Progenitor cell of endocrine pancreas (in vitro differentiated cells): ENCODE measurements around the gene CDH13. TPM values are rescaled to one million over a fixed set of nuclear protein-coding genes. Genes with fewer than 3 reads are reported as not detected.

Experiments
- DNase-seq: peaks from one replicate; pipeline ENCODE4 v3.0.0; 2021; ENCODE audit warnings: low spot score; ENCODE audit not compliant: unreplicated experiment
- H3K27ac Mint-ChIP-seq: 2 replicates; pipeline ENCODE4 v1.8.0; 2021; ENCODE audit warnings: mild to moderate bottlenecking, moderate library complexity, mixed read lengths
- H3K27me3 Mint-ChIP-seq: 2 replicates; pipeline ENCODE4 v1.8.0; 2021; ENCODE audit warnings: mixed read lengths
- H3K36me3 Mint-ChIP-seq: 2 replicates; pipeline ENCODE4 v1.8.0; 2022; ENCODE audit warnings: mixed read lengths; ENCODE audit not compliant: insufficient read depth
- H3K4me1 Mint-ChIP-seq: 2 replicates; pipeline ENCODE4 v1.8.0; 2021; ENCODE audit warnings: low read depth, mixed read lengths
- H3K4me3 Mint-ChIP-seq: 2 replicates; pipeline ENCODE4 v1.8.0; 2021; ENCODE audit warnings: low read depth, mild to moderate bottlenecking, moderate library complexity, mixed read lengths
- H3K9me3 Mint-ChIP-seq: 2 replicates; pipeline ENCODE4 v1.8.0; 2021; ENCODE audit warnings: low read depth, mixed read lengths
- total RNA-seq: library from RNA; stranded (reverse); gene quantifications from 2 replicates; pipeline ENCODE4 v1.2.1, GENCODE V29; 2021
- TF ChIP-seq, protein P1 (sequence below): fragments of 200-600 bp; sonication (generic); IDR thresholded peaks from one replicate; pipeline ENCODE4 v1.5.0; 2021; ENCODE audit warnings: antibody characterized with exemption, mild to moderate bottlenecking; ENCODE audit not compliant: unreplicated experiment

The CDH13 gene
- total RNA-seq, 1 donor from 2014 or later: 0.38 TPM

- no peaks in the 10 kb centered on the region for H3K36me3 Mint-ChIP-seq
- no peak overlapping the region for H3K4me3 Mint-ChIP-seq
- no peak overlapping the region for H3K27ac Mint-ChIP-seq
- H3K27me3 Mint-ChIP-seq: no peaks in the 10 kb centered on the region
- TF ChIP-seq, protein P1, sequence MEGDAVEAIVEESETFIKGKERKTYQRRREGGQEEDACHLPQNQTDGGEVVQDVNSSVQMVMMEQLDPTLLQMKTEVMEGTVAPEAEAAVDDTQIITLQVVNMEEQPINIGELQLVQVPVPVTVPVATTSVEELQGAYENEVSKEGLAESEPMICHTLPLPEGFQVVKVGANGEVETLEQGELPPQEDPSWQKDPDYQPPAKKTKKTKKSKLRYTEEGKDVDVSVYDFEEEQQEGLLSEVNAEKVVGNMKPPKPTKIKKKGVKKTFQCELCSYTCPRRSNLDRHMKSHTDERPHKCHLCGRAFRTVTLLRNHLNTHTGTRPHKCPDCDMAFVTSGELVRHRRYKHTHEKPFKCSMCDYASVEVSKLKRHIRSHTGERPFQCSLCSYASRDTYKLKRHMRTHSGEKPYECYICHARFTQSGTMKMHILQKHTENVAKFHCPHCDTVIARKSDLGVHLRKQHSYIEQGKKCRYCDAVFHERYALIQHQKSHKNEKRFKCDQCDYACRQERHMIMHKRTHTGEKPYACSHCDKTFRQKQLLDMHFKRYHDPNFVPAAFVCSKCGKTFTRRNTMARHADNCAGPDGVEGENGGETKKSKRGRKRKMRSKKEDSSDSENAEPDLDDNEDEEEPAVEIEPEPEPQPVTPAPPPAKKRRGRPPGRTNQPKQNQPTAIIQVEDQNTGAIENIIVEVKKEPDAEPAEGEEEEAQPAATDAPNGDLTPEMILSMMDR: no peak
- no peaks in the 10 kb centered on the region for H3K4me1 Mint-ChIP-seq
- no peak for DNase-seq
- no peaks in the 10 kb centered on the region for H3K9me3 Mint-ChIP-seq
Observed at GRCh38 chr16:83402160-83402814, 775.5 kb downstream of the CDH13 start.

- H3K36me3 Mint-ChIP-seq: no peaks in the 10 kb centered on the region
- no peaks in the 10 kb centered on the region for H3K9me3 Mint-ChIP-seq
- no peaks in the 10 kb centered on the region for H3K27me3 Mint-ChIP-seq
- H3K4me1 Mint-ChIP-seq: no peaks in the 10 kb centered on the region
- TF ChIP-seq, protein P1: no peak
- H3K4me3 Mint-ChIP-seq: no peak overlapping the region
- no peak overlapping the region for H3K27ac Mint-ChIP-seq
- DNase-seq: no peak
Observed at GRCh38 chr16:83402967-83403366, 776.2 kb downstream of the CDH13 start.

DNA sequence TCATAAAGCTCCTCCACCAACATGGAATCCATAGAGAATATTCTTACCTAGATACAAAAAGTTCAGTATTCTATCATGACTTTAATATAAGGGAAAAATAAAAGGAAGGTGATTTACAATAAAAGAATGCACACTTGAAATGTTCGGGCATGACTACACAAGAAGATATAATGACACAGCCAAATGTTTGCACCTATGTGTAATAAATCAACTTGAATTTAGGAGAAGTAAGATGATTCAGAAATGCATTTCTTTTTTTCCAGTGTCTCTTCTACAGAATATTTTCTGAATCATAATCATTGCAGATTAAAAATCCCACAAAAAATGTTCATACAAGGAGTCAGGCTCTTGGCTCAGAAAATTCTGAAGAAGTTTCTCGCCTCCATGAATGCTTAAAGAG lies 777.0 kb downstream of the CDH13 start:
- Mint-ChIP-seq H3K4me1 (no peaks in the 10 kb centered on the region), H3K4me3 (no peak overlapping the region), H3K27ac (no peak overlapping the region), H3K27me3 (peaks cover 2% of the 10 kb centered on the region), H3K36me3 (no peaks in the 10 kb centered on the region), H3K9me3 (no peaks in the 10 kb centered on the region)
- no peak for DNase-seq
- TF ChIP-seq, protein P1: no peak

DNA sequence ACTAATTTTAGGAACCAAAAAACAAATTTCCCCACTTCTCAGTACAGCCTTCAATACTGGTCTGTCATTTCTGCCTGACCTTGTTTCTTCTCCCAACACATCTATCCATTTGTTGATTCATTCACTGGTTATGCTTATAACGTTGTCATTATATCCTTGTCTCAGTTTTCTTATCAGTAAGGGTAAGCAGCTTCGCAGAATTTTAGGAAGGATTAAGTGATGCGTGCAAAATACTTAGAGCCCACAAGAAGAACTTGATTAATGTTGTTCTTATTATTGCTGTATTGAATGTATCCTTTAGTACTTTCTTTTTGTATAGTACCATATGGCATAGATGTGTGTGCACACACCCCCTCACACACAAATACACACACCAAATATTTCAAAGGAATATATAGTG lies 777.5 kb downstream of the CDH13 start:
- no peak for DNase-seq
- no peaks in the 10 kb centered on the region for H3K36me3 Mint-ChIP-seq
- H3K4me3 Mint-ChIP-seq: no peak overlapping the region
- TF ChIP-seq, protein P1: no peak
- no peak overlapping the region for H3K27ac Mint-ChIP-seq
- H3K9me3 Mint-ChIP-seq: no peaks in the 10 kb centered on the region
- H3K4me1 Mint-ChIP-seq: no peaks in the 10 kb centered on the region
- H3K27me3 Mint-ChIP-seq: peaks cover 4% of the 10 kb centered on the region

DNA sequence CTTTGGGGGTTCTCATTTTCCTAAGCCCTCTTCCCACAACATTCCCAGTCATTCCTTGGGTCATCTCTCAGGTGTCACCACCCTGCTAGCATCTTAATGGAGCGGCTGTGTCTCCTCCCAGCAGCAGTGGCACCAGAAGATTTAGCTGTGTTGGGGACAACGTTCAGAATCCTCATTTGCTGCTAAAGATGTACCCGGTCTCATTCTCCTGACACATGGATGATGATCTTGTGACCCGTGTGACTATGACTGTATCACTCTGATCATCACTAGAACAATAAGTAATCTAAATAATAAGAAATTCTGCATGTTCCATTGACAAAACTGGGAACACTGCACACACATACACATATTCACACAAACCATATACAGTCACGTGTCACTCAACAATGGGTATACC lies 781.2 kb downstream of the CDH13 start:
- no peak for DNase-seq
- Mint-ChIP-seq H3K27me3 (peaks cover 7% of the 10 kb centered on the region), H3K36me3 (no peaks in the 10 kb centered on the region), H3K4me3 (no peak overlapping the region), H3K9me3 (no peaks in the 10 kb centered on the region), H3K4me1 (no peaks in the 10 kb centered on the region), H3K27ac (no peak overlapping the region)
- TF ChIP-seq, protein P1: no peak
